Islet of Langerhans (tissue), 1 donor: ENCODE results near the gene PSMC1.

Experiments used
- FAIRE-seq: peaks from one replicate; lab custom pipeline; 2011; peaks lifted over from hg19 to GRCh38; lab: Jason Lieb, UNC

PSMC1 gene

DNA sequence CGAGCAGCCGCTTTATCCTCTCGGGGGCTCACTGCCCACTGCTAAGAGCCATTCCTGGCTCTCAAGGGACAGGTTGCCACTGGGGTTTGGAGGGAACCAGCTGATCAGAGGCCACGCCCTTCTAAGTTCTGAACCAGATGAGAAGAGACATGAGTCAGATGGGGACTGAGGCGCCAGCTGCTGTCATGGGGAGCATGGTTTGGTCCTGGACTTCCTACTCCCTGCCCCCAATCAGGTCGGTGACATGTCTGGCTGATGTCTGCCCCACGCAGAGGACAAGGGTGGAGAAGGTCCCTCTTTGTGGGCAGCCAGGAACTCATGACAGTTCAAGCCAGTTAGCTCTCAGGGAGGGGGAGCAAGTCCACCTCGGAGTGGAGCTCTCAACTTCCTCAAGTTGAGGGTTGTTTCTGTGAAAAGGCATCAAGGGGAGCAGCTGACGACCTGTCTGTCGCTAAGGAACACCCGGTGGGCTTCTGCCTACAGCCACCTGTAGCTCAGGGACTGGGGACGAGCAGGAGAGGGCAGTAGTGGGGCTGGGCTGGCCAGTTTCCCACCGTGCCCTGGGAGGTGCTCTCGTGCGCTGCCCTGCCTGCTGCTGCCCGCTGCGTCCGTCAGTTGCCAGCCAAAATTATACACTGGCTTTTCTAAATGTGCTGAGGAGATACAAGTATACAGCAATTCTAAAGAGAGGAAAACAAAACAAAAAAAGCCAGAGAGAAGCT lies 20.5 kb downstream of the PSMC1 start:
- no peak for FAIRE-seq

DNA sequence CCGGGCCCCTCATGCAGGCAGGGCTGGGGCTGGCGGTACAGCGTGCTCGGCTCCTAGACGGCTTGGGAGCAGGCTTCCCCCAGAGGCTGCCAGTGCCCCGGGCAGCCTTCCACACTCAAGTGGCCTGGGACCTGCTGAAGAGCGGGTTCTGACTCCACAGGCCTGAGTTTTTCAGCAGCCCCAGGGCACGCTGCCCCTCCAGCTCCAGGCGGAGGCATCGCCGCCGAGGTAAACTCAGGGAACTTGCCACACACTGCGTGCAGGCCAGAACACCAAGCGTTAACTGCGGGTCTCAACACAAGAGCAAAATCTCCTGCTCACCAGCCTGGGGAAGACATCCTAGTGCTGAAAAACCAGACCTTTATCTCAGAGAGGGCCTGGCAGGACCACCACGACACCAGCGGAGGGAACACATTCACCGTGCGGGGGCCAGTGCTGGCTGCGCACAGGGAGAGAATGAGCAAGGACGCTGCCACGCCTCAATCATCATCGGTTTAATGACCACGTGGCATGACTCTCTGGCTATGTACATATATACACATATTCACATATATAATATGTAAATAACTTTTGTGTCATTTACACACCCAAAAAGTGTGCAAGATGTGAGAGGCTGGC lies 21.3 kb downstream of the PSMC1 start:
- FAIRE-seq = no peak

DNA sequence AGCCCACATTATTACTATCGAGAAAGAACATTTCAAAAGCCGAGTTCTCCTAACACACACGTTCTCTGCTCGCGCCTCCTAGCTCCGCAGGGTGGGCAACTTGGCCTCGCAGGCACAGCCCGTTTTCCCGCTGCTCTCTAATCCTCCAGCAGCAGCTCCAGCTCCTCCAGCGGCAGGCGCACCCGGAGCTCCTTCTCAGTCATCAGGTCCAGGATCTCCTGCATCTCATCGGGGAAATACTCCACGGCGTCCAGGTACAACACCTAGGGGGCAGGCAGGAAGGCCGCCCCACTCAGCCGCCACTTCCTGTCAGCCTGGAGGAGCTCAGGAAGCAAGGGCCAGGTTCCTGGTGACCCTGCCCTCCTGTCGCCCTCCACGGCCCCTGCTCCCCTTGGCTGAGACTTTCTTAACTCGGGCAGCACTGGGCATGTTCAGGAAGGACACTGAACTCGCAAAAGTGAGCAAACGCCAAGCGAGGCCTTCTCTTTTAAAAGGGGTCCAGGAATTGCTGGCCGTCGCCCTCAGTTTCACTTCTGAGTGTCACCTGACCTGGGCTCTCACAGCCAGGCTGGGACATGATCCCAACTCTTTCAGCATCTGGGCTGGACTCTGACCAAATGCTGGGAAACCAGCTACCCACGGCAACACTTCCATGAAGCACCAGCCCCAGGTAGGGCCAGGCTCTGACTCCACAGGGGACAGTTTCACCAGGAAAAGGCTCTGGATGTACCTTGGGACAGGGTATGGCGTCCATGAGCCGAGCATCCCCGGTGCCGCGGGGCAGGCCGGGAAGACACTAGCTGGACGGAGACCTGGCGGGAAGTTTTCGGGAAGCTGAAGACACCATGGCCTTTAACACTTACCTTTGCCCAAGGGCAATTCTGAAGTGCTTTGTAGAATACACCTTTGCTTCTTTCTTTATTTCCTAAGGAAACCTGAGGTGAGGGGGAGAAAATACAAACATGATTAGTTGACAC lies 22.1 kb downstream of the PSMC1 start:
- FAIRE-seq = no peak

DNA sequence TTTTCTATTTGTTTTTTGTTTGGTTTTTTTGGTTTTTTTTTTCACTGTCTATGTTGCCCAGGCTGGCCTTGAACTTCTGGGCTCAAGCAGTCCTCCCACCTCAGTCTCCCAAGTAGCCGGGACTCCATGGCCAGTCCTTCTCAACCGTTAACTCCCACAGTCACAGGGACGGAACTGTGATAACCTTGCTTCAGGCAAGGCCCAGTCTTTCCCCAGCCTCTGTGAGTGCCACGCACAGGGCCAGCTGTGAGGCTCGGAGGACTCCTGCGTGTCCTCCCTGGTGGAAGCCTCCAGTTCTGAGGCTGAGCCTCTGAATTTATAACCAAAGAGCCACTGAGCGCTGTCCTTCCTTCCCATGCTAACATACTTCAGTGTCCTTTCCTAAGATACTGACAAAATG lies 23.7 kb downstream of the PSMC1 start:
- no peak for FAIRE-seq

DNA sequence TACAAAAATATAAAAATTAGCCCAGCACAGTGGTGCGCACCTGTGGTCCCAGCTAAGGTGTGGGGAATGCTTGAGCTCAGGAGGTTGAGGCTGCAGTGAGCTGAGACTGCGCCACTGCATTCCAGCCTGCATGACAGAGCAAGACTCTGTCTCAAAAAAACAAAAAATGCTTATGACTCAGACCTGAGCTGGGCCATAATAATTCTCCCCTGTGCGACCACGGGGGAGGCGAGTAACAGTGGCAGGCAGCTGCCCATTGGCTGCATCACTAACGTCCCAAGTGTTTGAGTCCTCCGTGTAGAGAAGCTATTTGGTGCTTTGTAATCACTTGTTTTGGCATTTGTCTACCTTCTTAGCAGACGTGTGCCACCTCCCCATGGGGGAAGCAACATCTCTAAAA lies 24.9 kb downstream of the PSMC1 start:
- no peak for FAIRE-seq

DNA sequence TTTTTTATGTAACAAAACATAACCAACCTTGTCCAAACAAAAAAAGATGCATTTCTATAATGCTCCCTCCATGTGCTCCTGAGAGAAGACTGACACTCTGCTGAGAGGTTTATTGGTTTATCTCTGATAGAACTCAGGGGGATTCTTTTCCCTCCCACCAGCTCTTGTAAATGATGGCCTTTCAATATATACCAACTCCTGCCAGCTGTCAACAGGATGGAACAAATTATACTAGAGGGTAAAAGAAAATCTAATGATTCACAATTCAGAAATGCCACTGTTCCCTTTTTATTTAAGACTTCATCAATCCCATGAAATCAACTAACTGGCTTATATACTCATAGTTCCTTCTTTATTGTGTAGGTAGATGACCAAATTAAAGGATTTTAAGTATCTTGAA lies 25.4 kb downstream of the PSMC1 start:
- no peak for FAIRE-seq

DNA sequence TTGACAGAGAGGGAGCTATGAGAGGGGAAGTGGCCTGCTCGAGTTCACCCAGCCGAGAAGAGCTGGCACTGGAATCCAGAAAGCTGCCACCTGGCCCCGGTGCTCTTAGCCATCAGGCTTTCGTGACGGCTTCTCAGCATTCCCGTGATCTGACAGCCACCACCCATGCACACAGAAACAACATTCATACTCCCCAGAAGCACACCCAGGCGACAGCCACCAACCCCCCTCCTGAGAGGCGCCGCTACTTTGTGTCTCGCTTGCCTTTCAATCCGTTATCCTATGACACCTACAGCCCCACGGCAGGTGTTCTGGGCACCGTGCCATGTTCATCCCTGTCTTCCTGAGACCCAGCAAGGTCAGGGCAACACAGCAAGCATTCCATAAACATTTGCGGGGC lies 31.4 kb downstream of the PSMC1 start:
- peak; percentile 17 for FAIRE-seq

DNA sequence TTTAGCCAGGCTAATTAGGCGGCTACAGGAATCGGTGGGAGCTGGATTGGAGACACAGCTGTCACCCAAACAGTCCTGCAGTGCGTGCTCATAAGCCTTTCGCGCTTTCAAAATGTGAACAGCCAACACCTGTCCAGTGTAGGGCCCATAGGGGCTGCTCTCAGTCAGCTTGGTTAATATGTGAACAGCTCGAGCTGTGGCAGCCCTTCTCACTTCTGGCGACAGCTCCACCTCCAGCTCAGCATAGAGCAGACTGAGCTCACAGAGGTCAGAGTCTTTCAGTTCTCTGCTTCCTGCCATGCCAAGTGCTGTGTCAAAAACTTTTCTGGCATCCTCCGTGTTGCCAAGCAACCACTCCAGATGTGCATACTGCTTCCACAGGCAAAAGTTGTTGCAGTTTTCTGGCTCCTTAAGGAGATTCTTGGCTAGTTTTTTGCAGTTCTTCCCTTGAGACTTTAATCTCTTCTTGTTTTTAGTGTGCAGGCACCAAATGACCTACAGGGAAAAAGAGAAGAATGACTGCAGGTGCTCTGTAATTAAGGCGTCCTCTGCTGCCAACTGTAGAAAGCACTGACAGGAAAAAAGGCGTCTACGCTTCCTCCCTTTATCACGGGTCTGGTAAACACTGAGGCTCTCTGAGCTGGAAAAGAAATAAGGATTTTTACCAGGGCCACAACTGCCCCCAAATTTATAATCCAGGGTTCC lies 32.5 kb downstream of the PSMC1 start:
- FAIRE-seq = no peak

DNA sequence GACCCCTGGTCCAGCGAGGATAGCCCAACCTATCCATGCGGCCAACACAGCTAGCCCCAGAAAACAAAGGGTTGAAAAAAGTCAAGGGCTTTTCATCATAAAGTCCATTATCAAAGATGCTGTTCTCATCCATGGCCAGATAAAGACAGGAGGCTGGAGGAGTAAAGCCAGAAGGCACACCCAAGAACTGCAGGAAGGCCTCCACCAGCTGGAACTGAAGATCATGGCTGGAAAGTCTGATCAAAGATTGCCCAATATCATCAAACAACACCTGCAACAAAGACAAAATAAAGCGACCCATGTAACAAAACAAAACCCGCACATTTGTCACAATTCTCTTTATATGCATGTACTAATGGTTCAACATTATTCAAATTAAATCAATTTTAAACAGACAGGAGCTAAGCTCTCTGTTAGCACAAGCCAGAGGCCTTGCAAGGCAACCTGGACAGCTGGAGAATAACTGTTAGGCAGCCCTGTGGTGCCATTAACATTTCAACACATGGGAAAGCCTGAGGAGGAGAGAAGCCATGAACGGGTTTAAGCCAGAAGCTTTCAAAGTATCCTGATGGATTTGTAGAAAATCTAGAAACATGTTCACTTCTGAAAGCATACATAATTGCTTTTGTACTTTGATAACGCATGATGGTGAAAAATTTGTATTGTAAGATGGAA lies 34.1 kb downstream of the PSMC1 start:
- FAIRE-seq = no peak

DNA sequence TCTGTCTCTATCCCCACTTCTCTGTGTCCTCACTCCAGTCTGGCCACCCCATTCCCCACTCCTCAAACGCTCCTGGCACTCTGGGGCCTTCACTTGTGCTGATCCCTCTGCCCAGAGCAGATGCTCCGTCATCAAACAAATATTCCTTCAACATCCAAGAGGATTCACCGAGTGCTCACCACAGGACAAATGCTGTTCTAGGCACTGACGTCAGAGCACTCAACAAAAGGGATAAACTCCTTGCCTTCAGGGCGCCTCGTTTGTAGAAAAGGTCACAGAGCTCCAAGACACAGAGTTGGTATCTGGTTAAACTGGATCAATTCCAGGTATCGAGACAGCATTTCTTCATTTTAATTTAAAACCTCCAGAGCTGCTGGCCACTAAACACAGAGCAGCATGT lies 35.3 kb downstream of the PSMC1 start:
- FAIRE-seq = no peak

DNA sequence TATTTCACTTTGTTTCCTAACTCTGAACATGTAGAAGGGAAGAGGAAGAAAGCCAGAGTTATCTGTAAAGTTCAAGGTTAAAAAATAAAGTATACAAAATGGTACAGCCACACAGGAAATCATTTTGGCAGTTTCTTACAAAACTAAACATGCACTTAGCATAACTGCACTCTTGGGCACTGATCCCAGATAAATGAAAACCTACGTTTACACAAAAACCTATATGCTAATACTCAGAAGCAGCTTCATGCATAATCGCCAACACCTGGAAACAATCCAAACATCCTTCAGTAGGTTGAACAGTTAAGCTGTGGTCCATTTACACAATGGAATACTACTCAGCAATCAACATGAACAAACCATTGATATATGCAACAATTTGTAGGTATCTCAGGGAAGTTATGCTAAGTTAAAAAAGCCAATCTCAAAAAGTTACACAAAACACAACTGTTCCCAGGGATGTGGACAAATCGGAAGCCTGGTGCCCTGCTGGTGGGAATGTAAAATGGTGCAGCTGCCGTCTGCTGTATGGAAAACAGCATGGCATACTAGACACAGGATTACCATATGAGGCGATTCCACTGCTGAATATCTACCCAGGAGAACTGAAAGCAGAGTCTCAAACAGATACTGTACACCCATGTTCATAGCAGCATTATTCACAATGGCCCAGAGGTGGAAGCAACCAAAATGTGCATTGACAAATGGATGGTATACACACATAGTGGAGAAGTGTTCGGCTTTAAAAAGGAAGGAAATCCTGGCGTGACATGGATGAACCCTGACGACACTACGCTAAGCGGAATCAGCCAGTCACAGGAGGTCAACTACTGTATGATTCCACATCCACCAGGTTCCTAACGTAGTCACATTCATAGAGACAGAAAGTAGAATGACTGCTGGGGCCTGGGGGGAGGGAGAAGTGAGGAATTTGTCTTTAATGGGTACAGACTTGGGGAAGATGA lies 37.7 kb downstream of the PSMC1 start:
- FAIRE-seq = no peak

DNA sequence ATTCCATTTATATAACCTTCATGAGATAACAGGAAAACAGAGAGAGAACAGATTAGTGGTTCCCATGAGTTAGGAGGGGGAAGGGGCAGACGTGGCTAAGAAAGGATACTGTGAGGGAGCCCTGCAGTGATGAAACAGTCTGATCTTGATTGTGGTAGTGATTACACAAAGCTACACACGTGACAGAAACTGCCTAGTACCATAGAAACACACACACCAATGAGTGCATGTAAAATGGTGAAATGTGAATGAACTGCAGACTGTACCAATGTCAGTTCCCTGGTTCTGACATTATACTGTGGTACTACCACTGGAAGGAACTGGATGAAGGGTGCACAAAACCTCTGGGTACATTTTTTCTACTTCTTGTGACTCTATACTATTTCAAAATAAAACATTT lies 38.5 kb downstream of the PSMC1 start:
- no peak for FAIRE-seq

DNA sequence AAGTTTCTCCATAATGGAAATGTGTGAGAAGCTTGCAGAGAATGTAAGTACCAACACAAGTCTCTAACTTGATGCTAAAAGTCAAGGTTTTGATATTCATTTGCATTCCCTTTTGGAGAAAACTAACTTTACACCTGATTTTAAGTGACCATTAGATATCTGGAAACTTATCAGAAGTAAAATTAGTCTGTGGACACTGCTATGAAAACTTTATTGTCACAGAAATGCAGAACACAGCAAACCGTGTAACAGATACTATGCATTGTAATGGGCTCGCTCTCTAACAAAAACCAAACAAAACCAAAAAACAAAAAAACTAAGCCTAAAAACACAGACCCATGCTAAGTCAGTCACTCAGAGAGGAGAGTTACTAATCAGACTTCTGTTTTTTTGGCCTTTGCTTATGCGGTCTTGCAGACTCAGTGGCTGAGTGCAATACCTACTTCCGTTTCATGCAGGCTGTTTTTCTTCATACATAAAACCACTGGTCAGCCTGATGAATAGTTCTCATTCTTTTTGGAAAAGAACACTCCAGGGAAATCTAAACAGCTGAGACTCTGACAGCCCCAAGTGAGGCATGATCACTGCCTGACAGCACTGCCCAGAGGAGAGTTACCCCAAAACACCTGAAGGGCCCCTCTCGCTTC lies 39.6 kb downstream of the PSMC1 start:
- no peak for FAIRE-seq

DNA sequence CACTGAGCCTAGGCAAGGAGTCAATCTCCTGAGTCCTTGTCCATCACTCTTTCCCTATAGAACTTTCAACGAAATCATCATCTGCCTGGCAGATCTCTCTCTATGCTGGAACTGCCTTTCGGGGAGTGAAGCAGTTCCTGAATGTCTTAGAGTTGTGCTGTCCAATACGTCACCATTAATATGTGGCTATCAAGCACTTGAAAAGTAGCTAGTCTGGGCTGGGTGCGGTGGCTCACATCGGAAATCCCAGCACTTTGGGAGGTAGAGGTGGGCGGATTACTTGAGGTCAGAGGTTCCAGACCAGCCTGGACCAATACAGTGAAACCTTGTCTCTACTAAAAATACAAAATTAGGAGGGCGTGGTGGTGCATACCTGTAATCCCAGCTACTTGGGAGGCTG lies 40.3 kb downstream of the PSMC1 start:
- no peak for FAIRE-seq

DNA sequence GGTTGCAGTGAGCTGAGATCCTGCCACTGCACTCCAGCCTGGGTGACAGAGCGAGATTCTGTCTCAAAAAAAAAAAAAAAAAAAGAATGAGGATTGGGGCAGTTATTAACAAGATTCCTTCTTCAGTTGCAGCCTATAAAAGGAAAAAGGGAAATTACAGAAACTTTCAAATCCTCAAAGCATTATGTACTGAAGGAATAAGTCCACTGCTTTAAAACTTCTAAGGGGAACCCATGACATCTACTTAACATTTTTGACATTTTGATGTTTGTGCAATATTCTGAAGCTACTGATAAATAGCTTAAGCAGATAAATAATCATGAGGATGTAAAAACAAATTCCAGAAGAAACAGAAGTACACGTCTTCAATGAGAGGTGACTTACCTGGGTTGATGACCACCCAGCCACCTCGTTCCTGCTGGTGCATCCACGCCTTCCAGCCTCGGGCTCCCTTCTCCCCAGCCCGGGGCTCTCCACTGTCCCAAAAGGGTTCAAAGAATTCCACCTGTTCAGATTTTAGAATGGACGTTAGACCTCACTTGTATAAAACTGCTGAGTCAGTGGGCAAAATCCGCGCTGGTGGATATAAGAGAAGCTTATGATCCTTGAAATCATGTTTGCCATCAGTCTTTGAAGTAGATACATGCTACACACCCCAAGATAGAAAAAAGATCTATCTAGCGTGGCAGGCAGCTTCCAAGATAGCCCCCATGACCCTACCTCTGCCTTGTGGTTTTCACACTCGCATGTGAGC lies 41.7 kb downstream of the PSMC1 start:
- FAIRE-seq = no peak

DNA sequence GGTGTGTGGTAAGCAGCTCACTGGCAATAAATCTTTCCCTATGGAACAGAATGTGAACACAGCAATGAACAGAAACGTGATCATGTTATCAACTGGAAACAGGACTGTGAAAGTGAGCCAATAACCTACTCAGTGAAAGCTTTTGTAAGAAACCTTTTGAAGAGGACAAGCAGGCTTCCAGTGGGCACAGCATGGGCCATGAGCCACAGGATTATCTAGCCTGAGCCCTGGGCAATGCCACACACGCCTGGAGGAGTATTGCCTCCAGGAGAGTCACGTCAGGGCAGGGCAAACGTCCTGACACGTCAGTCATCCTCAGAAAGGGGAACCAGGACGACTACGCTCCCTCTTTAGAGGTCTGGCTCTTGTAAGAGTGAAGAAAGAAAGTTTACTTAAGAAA lies 43.1 kb downstream of the PSMC1 start:
- FAIRE-seq = no peak

DNA sequence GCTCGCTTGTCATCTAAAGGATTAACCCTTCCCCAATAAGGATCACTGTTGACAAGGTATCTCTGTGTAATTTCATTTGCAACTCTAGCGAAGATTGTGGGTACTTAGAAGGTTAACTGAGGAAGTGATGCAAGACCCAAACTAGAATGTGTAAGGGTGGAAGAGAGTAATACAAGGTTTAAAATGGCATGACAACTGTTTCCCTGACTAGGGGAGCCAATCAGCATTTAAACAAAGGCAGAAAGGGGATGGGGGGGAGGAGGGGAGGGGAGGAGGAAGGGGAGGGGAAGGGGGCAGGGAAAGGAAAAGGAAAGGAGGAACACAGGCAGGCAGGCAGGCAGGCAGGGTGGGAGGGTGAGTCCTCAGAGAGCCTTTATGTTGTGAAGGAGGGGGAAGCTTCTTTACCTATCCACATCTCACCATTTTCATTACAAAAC lies 44.3 kb downstream of the PSMC1 start:
- no peak for FAIRE-seq

DNA sequence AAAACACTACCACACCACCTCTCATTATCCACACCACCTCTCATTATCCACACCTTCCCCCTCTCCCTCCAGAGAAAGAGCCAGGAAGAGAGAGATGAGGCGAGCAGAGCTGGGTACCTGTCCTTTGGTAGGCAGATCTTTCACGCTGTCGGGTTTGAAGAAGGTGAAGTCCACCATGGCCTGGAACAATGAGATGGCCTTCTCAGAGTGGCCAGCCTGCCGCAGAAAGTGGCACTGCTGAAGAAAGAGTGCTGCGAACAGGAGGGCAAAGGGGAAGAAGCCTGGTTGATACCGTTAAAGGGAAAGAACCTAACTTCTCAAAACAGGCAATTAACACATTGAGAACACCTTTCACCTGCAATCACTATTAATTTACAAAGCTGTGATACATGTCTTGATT lies 44.8 kb downstream of the PSMC1 start:
- FAIRE-seq = no peak

DNA sequence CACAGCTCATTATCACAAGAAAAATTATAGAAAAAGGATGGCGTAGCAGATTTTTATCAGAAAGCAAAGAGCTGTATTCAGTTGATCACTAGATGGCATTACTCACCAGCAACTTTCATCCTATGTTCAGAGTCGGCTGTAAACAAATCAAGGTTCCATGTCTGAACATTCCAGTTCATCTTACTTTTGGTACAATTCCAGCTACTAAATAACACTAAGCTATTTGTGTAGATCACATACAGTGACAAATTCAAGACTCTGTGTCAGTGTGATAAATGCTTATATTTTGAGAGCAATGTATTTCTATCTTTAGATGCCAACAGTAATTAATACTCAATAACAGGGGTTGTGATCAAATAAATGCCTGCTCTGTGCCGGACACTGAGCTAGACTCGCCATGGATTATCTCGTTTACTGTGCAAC lies 45.3 kb downstream of the PSMC1 start:
- peak; percentile 99 for FAIRE-seq
